DOHH2 (cell line): ENCODE measurements around the gene DIMT1.

ENCODE experiments used
- H3F3A ChIP-seq: fragments of 200-600 bp; sonication (generic), shearing (Covaris generic); 2 replicates; pipeline ENCODE4 v1.6.0; 2016; ENCODE audit warnings: antibody characterized with exemption, mild to moderate bottlenecking; ENCODE audit not compliant: control insufficient read depth, insufficient read depth
- H3K27ac ChIP-seq: fragments of 200-600 bp; sonication (generic); 2 replicates; pipeline ENCODE4 v1.5.1; 2014; ENCODE audit warnings: low read depth, mild to moderate bottlenecking, low read length, moderate library complexity
- H3K27me3 ChIP-seq: fragments of 200-600 bp; sonication (generic); 2 replicates; pipeline ENCODE4 v1.6.1; 2014; ENCODE audit warnings: mild to moderate bottlenecking, low read length, mixed read lengths; ENCODE audit not compliant: control insufficient read depth
- H3K36me3 ChIP-seq: fragments of 200-600 bp; sonication (generic); 2 replicates; pipeline ENCODE4 v1.6.1; 2014; ENCODE audit warnings: mild to moderate bottlenecking, low read length, moderate library complexity, mixed read lengths; ENCODE audit not compliant: control insufficient read depth
- H3K4me1 ChIP-seq: fragments of 200-600 bp; sonication (generic); 2 replicates; pipeline ENCODE4 v1.6.1; 2014; ENCODE audit warnings: mild to moderate bottlenecking, low read length, mixed read lengths; ENCODE audit not compliant: control insufficient read depth
- H3K4me2 ChIP-seq: fragments of 200-600 bp; sonication (generic); 2 replicates; pipeline ENCODE4 v1.6.0; 2014; ENCODE audit warnings: mild to moderate bottlenecking, low read length, moderate library complexity
- H3K4me3 ChIP-seq: fragments of 200-600 bp; sonication (generic); 2 replicates; pipeline ENCODE4 v1.5.1; 2014; ENCODE audit warnings: mild to moderate bottlenecking, low read length, mixed read lengths
- H3K79me2 ChIP-seq: fragments of 200-600 bp; sonication (generic); 2 replicates; pipeline ENCODE4 v1.6.1; 2014; ENCODE audit warnings: mild to moderate bottlenecking, low read length, mixed read lengths; ENCODE audit not compliant: control insufficient read depth
- H3K9me2 ChIP-seq: fragments of 200-600 bp; sonication (generic); replicated peaks from 2 replicates; pipeline ENCODE4 v1.6.1; 2014; ENCODE audit warnings: mild to moderate bottlenecking, low read length, mixed read lengths; ENCODE audit not compliant: control insufficient read depth
- H3K9me3 ChIP-seq: fragments of 200-600 bp; sonication (generic); 2 replicates; pipeline ENCODE4 v1.6.1; 2014; ENCODE audit warnings: antibody characterized with exemption, low read length, mixed read lengths; ENCODE audit not compliant: control insufficient read depth, insufficient read depth
- H4K20me1 ChIP-seq: fragments of 200-600 bp; sonication (generic); 2 replicates; pipeline ENCODE4 v1.6.0; 2014; ENCODE audit warnings: low read depth, mild to moderate bottlenecking, antibody characterized with exemption, low read length, moderate library complexity; ENCODE audit not compliant: control insufficient read depth, insufficient read depth
- CTCF ChIP-seq: fragments of 200-600 bp; sonication (generic); IDR thresholded peaks from one replicate; pipeline ENCODE4 v1.5.1; 2014; ENCODE audit warnings: antibody characterized with exemption, mild to moderate bottlenecking, low read depth, low read length; ENCODE audit not compliant: poor library complexity, severe bottlenecking
- EZH2phosphoT487 ChIP-seq: fragments of 200-600 bp; sonication (generic); IDR thresholded peaks from 2 replicates; pipeline ENCODE4 v1.6.1; 2017; ENCODE audit warnings: borderline replicate concordance, mild to moderate bottlenecking, antibody characterized with exemption, low read length, moderate library complexity, mixed read lengths

The DIMT1 gene

GRCh38 chr5:62346748-62347147 lies 57.0 kb downstream of the DIMT1 start:
- no peaks in the 10 kb centered on the region for H3K27me3 ChIP-seq
- 0 out of 2 replicates have a peak, but pooled peaks cover 5% of the 10 kb centered on the region for H3F3A ChIP-seq
- H3K9me3 ChIP-seq: no peaks in the 10 kb centered on the region
- peaks cover 52% of the 10 kb centered on the region for H3K79me2 ChIP-seq
- peaks cover 38% of the 10 kb centered on the region for H3K36me3 ChIP-seq
- peaks cover 6% of the 10 kb centered on the region for H3K4me1 ChIP-seq
- H3K4me2 ChIP-seq: no peak overlapping the region
- no peak overlapping the region for H3K27ac ChIP-seq
- H3K9me2 ChIP-seq: no peaks in the 10 kb centered on the region
- H4K20me1 ChIP-seq: peaks cover 4% of the 10 kb centered on the region; the same call in 1 of the 2 replicates
- no peak overlapping the region for H3K4me3 ChIP-seq
- TF ChIP-seq EZH2phosphoT487: no peak
- TF ChIP-seq CTCF: no peak

GRCh38 chr5:62343428-62343827 lies 60.3 kb downstream of the DIMT1 start:
- peaks cover 4% of the 10 kb centered on the region; the same call in 1 of the 2 replicates for H4K20me1 ChIP-seq
- no peaks in the 10 kb centered on the region for H3F3A ChIP-seq
- H3K27ac ChIP-seq: no peak overlapping the region
- no peak overlapping the region for H3K4me2 ChIP-seq
- peaks cover 83% of the 10 kb centered on the region for H3K79me2 ChIP-seq
- no peak overlapping the region for H3K4me3 ChIP-seq
- no peaks in the 10 kb centered on the region for H3K9me3 ChIP-seq
- no peaks in the 10 kb centered on the region for H3K27me3 ChIP-seq
- H3K36me3 ChIP-seq: peaks cover 14% of the 10 kb centered on the region
- no peaks in the 10 kb centered on the region for H3K9me2 ChIP-seq
- no peak for TF ChIP-seq EZH2phosphoT487
- H3K4me1 ChIP-seq: peaks cover 14% of the 10 kb centered on the region

GRCh38 chr5:62342476-62342837 lies 61.2 kb downstream of the DIMT1 start:
- H3K4me3 ChIP-seq: no peak overlapping the region
- no peak overlapping the region for H3K4me2 ChIP-seq
- H3K27ac ChIP-seq: no peak overlapping the region
- TF ChIP-seq EZH2phosphoT487: no peak
- H3K9me2 ChIP-seq: no peaks in the 10 kb centered on the region
- H4K20me1 ChIP-seq: peaks cover 4% of the 10 kb centered on the region; the same call in 1 of the 2 replicates
- peaks cover 90% of the 10 kb centered on the region for H3K79me2 ChIP-seq
- H3K4me1 ChIP-seq: peaks cover 14% of the 10 kb centered on the region
- no peaks in the 10 kb centered on the region for H3K27me3 ChIP-seq
- peaks cover 4% of the 10 kb centered on the region for H3K36me3 ChIP-seq
- H3K9me3 ChIP-seq: no peaks in the 10 kb centered on the region
- no peaks in the 10 kb centered on the region for H3F3A ChIP-seq

- H3K4me3 ChIP-seq: no peak overlapping the region
- no peak for TF ChIP-seq EZH2phosphoT487
- no peak for TF ChIP-seq CTCF
- no peak overlapping the region for H3K27ac ChIP-seq
- no peaks in the 10 kb centered on the region for H3K9me3 ChIP-seq
- no peak overlapping the region for H3K4me2 ChIP-seq
- H3K79me2 ChIP-seq: peaks cover 94% of the 10 kb centered on the region
- H3K4me1 ChIP-seq: peaks cover 14% of the 10 kb centered on the region
- peaks cover 1% of the 10 kb centered on the region; the same call in 1 of the 2 replicates for H3K36me3 ChIP-seq
- H4K20me1 ChIP-seq: peaks cover 4% of the 10 kb centered on the region; the same call in 1 of the 2 replicates
- H3K9me2 ChIP-seq: no peaks in the 10 kb centered on the region
- no peaks in the 10 kb centered on the region for H3K27me3 ChIP-seq
- no peaks in the 10 kb centered on the region for H3F3A ChIP-seq
Measured at GRCh38 chr5:62341783-62342475, 61.8 kb downstream of the DIMT1 start.
